ENCODE results near the gene PPP3R1.

- no peak for TF ChIP-seq CTCF (tag by site-specific recombination; IDR thresholded peaks at IDR 0.05)
- TF ChIP-seq, protein P1, sequence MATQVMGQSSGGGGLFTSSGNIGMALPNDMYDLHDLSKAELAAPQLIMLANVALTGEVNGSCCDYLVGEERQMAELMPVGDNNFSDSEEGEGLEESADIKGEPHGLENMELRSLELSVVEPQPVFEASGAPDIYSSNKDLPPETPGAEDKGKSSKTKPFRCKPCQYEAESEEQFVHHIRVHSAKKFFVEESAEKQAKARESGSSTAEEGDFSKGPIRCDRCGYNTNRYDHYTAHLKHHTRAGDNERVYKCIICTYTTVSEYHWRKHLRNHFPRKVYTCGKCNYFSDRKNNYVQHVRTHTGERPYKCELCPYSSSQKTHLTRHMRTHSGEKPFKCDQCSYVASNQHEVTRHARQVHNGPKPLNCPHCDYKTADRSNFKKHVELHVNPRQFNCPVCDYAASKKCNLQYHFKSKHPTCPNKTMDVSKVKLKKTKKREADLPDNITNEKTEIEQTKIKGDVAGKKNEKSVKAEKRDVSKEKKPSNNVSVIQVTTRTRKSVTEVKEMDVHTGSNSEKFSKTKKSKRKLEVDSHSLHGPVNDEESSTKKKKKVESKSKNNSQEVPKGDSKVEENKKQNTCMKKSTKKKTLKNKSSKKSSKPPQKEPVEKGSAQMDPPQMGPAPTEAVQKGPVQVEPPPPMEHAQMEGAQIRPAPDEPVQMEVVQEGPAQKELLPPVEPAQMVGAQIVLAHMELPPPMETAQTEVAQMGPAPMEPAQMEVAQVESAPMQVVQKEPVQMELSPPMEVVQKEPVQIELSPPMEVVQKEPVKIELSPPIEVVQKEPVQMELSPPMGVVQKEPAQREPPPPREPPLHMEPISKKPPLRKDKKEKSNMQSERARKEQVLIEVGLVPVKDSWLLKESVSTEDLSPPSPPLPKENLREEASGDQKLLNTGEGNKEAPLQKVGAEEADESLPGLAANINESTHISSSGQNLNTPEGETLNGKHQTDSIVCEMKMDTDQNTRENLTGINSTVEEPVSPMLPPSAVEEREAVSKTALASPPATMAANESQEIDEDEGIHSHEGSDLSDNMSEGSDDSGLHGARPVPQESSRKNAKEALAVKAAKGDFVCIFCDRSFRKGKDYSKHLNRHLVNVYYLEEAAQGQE (tag by site-specific recombination; IDR thresholded peaks at IDR 0.05): no peak
- TF ChIP-seq ZNF19 (tag by site-specific recombination; IDR thresholded peaks at IDR 0.05; ENCODE audit: low read depth): no peak
- no peak for TF ChIP-seq PBX3 (CRISPR knock-in tag; IDR thresholded peaks at IDR 0.05)
- no peak for TF ChIP-seq KLF16 (tag by site-specific recombination; IDR thresholded peaks at IDR 0.05)
These were observed 74.8 kb downstream of the PPP3R1 start for GRCh38 chr2:68177541-68177940.
